Stimulated activated CD8-positive, alpha-beta memory T cell treated with anti-CD3 and anti-CD28 coated beads, Interleukin-4, amount 100 ng/mL, for 4 hours (primary cell): ENCODE results near the gene PPOX.

Experiments
- DNase-seq, 2 donors: peaks; one replicate each; pipeline ENCODE4 v3.0.0-alpha.2; 2020; ENCODE audit warnings: low read depth in 2 of 2, low spot score in 1 of 2

Gene PPOX

GRCh38 chr1:161196521-161197451 is 30.6 kb downstream of the PPOX start:
- no peak for DNase-seq

- DNase-seq = no peak
Measured at GRCh38 chr1:161197560-161198193, 31.5 kb downstream of the PPOX start.

- no peak for DNase-seq
Measured at GRCh38 chr1:161198194-161198896, 32.1 kb downstream of the PPOX start.

- no peak for DNase-seq
Measured at GRCh38 chr1:161198897-161199431, 32.7 kb downstream of the PPOX start, which contains the start of gene ADAMTS4. Gene ADAMTS4, minus strand, starts transcription at chr1:161199054. Its CDS starts 427 bp downstream, at chr1:161198627.

GRCh38 chr1:161199506-161200139 is 33.4 kb downstream of the PPOX start:
- DNase-seq = no peak

- DNase-seq = no peak
Measured at GRCh38 chr1:161200421-161200991, 34.3 kb downstream of the PPOX start.

GRCh38 chr1:161200992-161201835 is 35.0 kb downstream of the PPOX start:
- no peak for DNase-seq

- peak; percentile 90 to 94 for DNase-seq
Measured at GRCh38 chr1:161201836-161202712, 35.8 kb downstream of the PPOX start, which contains the start of gene NDUFS2. Gene NDUFS2, plus strand, starts transcription at chr1:161202367. Its CDS starts 19 bp downstream, at chr1:161202386.

GRCh38 chr1:161206411-161207140 is 40.4 kb downstream of the PPOX start:
- no peak for DNase-seq

- no peak for DNase-seq
Measured at GRCh38 chr1:161207173-161207572, 40.9 kb downstream of the PPOX start.

- no peak for DNase-seq
Measured at GRCh38 chr1:161209790-161210409, 43.7 kb downstream of the PPOX start.

- DNase-seq = no peak
Measured at GRCh38 chr1:161214369-161214768, 48.1 kb downstream of the PPOX start.

GRCh38 chr1:161215076-161215475 is 48.9 kb downstream of the PPOX start, which contains the start of gene FCER1G:
Gene FCER1G, plus strand, starts transcription at chr1:161215295. Its CDS starts 27 bp downstream, at chr1:161215322.
- no peak for DNase-seq

- DNase-seq = no peak
Measured at GRCh38 chr1:161216945-161217712, 50.9 kb downstream of the PPOX start.

GRCh38 chr1:161217831-161218230 is 51.6 kb downstream of the PPOX start:
- no peak for DNase-seq

- no peak for DNase-seq
Measured at GRCh38 chr1:161218301-161219077, 52.3 kb downstream of the PPOX start.
